Epithelial cell of proximal tubule (primary cell): ENCODE data around the gene SEMA4F. TPM values are rescaled to one million over a fixed set of nuclear protein-coding genes. Genes with fewer than 3 reads are reported as not detected.

Experiments
- DNase-seq: peaks from one replicate; pipeline ENCODE4 v3.0.0-alpha.2; 2011; ENCODE audit warnings: low read depth
- H3K4me3 ChIP-seq: 2 replicates; pipeline ENCODE4 v1.5.1; 2011; ENCODE audit warnings: low read depth, mild to moderate bottlenecking, low read length
- CTCF ChIP-seq: conservative IDR thresholded peaks from 2 replicates; pipeline ENCODE4 v1.5.1; 2012; ENCODE audit warnings: low read depth, mild to moderate bottlenecking, low read length
- total RNA-seq: library from RNA; depleted of rRNA; stranded (reverse); fragments of >200 nt; gene quantifications from 2 replicates; pipeline ENCODE4 v1.2.3, GENCODE V29; 2015

SEMA4F gene
- total RNA-seq, 1 donor from 2014 or later: 13.8 TPM

- no peak for DNase-seq
- H3K4me3 ChIP-seq: no peak overlapping the region
- no peak for TF ChIP-seq CTCF
These were observed 14.0 kb downstream of the SEMA4F start for GRCh38 chr2:74668087-74668486.

GRCh38 chr2:74670263-74670662 lies 16.2 kb downstream of the SEMA4F start:
- no peak for DNase-seq
- no peak for TF ChIP-seq CTCF
- H3K4me3 ChIP-seq: no peak overlapping the region

DNA sequence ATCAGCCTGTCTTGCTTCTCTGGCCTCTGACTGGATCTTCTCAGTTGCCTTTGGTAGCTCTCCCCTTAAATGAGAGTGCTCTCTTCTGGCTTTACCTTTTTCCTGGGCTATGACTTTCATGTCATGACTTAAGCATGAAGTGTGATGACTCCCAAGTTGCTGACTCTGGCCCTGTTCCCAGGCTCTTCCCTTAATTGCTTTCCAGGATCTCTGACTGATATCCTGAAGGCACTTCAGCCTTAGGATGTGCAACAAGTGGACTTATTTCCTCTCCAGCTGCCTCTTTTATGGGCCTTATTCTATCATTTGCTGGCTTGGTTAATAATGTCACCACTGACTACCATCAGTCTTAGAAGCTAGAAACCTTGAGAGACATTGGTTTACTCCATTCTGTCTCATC lies 17.4 kb downstream of the SEMA4F start:
- TF ChIP-seq CTCF: no peak
- no peak overlapping the region for H3K4me3 ChIP-seq
- DNase-seq: no peak

DNA sequence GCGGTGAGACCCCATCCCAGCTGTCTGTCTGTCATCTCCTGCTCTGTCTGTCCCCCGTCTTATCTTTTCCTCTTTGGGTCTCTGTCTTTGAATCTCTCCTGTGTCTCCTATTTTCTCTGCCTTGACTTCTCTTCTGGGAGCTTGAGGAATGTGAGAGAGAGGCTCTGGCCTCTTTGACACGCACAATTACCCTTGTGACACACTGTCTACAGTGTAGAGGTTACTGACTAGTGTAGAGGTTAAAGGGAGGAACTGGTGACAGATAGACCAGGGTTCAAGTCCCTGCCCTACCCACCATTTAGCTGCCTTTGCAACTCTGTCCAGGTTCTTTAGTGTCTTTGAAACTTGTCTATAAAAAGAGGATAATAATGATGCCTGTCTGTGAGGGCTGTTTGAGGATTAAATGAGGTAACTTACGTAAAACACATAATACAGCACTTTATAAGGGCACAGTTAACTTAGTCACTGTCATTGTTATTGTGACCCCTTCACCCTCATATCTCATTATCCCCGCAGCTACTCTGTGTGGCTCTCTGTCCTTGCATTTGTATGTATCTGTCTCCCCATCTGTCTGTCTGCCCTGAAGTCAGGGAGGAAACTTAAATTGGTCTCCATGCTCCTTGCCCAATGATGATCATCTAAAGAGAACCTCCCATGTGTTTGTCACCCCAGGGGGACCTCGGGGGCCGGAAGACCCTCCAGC lies 19.9 kb downstream of the SEMA4F start:
- TF ChIP-seq CTCF: no peak

DNA sequence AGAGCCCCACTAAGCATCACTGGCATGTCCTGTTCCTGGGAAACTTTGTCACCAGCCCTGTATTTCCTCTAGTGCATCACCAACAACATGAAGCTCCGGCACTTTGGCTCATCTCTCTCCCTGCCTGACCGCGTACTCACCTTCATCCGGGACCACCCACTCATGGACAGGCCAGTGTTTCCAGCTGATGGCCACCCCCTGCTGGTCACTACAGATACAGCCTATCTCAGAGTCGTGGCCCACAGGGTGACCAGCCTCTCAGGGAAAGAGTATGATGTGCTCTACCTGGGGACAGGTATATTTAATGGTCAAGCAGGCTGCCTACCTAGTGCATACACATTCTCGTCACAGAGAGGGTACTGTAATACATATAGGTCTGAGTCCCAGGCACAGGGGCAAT lies 21.0 kb downstream of the SEMA4F start:
- H3K4me3 ChIP-seq: no peak overlapping the region
- no peak for DNase-seq
- peak; percentile 33 for TF ChIP-seq CTCF

More for the DNA sequence above, 19.9 kb downstream of the SEMA4F start:
- no peak for DNase-seq
- H3K4me3 ChIP-seq: no peak overlapping the region

- H3K4me3 ChIP-seq: no peak overlapping the region
- no peak for DNase-seq
- TF ChIP-seq CTCF: no peak
These were observed 22.3 kb downstream of the SEMA4F start for GRCh38 chr2:74676331-74676730.

DNA sequence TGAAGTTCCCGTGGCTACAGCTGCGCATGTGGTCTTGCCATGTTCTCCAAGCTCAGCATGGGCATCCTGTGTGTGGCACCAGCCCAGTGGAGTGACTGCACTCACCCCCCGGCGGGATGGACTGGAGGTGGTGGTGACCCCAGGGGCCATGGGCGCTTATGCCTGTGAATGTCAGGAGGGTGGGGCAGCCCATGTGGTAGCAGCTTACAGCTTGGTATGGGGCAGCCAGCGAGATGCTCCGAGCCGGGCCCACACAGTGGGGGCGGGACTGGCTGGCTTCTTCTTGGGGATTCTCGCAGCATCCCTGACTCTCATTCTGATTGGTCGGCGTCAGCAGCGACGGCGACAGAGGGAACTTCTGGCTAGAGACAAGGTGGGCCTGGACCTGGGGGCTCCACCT lies 25.6 kb downstream of the SEMA4F start:
- H3K4me3 ChIP-seq: no peak overlapping the region
- TF ChIP-seq CTCF: no peak
- no peak for DNase-seq
